Caco-2 (cell line): ENCODE results near the gene KIF6. TPM values are rescaled to one million over a fixed set of nuclear protein-coding genes. Genes with fewer than 3 reads are reported as not detected.
"Not testable (repeated sequence)": the region's sequence is repeated elsewhere in the genome, so short reads cannot be mapped to it uniquely, and the experiment has no call there.

ENCODE experiments used
- BruUV-seq: library from RNA; stranded (reverse); fragments of 400-500 nt; replicated peaks from 2 replicates; lab custom pipeline; 2021; lab: Mats Ljungman, UMichigan
- CTCF ChIA-PET: fragments of 300-600 bp; sonication (Branson Sonifier 250); formaldehyde crosslinking; loops from one replicate; lab custom pipeline; 2022; ENCODE audit warnings: antibody characterized with exemption; lab: Charles Lee
- POLR2A ChIA-PET: fragments of 300-600 bp; sonication (Branson Sonifier 250); formaldehyde crosslinking; loops from one replicate; lab custom pipeline; 2022; ENCODE audit warnings: antibody characterized with exemption; lab: Charles Lee
- DNase-seq, 2 experiments: peaks; one replicate each; pipeline versions ENCODE4 v3.0.0 to v3.0.0-alpha.2; 2020 to 2022
- H3K27me3 ChIP-seq: replicated peaks from 2 replicates; pipeline ENCODE4 v1.6.0; 2011; ENCODE audit warnings: low read length; ENCODE audit not compliant: control insufficient read depth, insufficient read depth
- H3K36me3 ChIP-seq: 2 replicates; pipeline ENCODE4 v1.5.1; 2011; ENCODE audit warnings: low read length; ENCODE audit not compliant: control insufficient read depth, insufficient read depth
- H3K4me1 ChIP-seq: fragments of 250-450 bp; sonication (Bioruptor Pico); 2 replicates; pipeline ENCODE4 v1.5.1; 2020; ENCODE audit warnings: mild to moderate bottlenecking
- H3K4me3 ChIP-seq: 2 replicates; pipeline ENCODE4 v1.5.1; 2011; ENCODE audit warnings: low read depth, mild to moderate bottlenecking, control low read depth, low read length
- H3K9me3 ChIP-seq: fragments of 250-450 bp; sonication (Bioruptor Pico); 2 replicates; pipeline ENCODE4 v1.5.1; 2020; ENCODE audit warnings: mild to moderate bottlenecking, moderate library complexity
- H3K27ac Mint-ChIP-seq: one replicate; pipeline ENCODE4 v1.8.0; 2022; ENCODE audit warnings: mixed read lengths; ENCODE audit not compliant: unreplicated experiment
- H3K27me3 Mint-ChIP-seq: one replicate; pipeline ENCODE4 v1.8.0; 2022; ENCODE audit warnings: mixed read lengths; ENCODE audit not compliant: insufficient read depth, unreplicated experiment
- H3K36me3 Mint-ChIP-seq: one replicate; pipeline ENCODE4 v1.8.0; 2022; ENCODE audit warnings: mild to moderate bottlenecking, mixed read lengths; ENCODE audit not compliant: insufficient read depth, unreplicated experiment
- H3K4me1 Mint-ChIP-seq: one replicate; pipeline ENCODE4 v1.8.0; 2022; ENCODE audit warnings: low read depth, mixed read lengths; ENCODE audit not compliant: unreplicated experiment
- H3K4me3 Mint-ChIP-seq: one replicate; pipeline ENCODE4 v1.8.0; 2022; ENCODE audit warnings: mild to moderate bottlenecking, moderate library complexity, mixed read lengths; ENCODE audit not compliant: unreplicated experiment
- H3K9me3 Mint-ChIP-seq: one replicate; pipeline ENCODE4 v1.8.0; 2022; ENCODE audit warnings: mixed read lengths; ENCODE audit not compliant: unreplicated experiment
- CTCF ChIP-seq, 2 experiments: fragments of 200-600 bp in 1 of 2; IDR thresholded peaks; 1 replicate in 1 of 2; 2 replicates in 1 of 2; pipeline versions ENCODE4 v1.5.1 to v1.8.0; 2011 to 2022; ENCODE audit warnings: antibody characterized with exemption in 1 of 2, control low read depth in 1 of 2, inconsistent platforms in 1 of 2, low read depth in 1 of 2, low read length in 1 of 2, mild to moderate bottlenecking in 1 of 2, moderate library complexity in 1 of 2; ENCODE audit not compliant: insufficient read depth in 1 of 2, severe bottlenecking in 1 of 2, unreplicated experiment in 1 of 2
- intact Hi-C: fragments of 100-400 bp; cut with micrococcal nuclease; formaldehyde crosslinking; loops from one replicate; pipeline ENCODE4 v1.10.0; 2022; ENCODE audit not compliant: unreplicated experiment
- total RNA-seq: library from RNA; stranded (reverse); gene quantifications from 2 replicates; pipeline ENCODE4 v1.2.3, GENCODE V29; 2022

Gene KIF6
- total RNA-seq, 1 experiment from 2014 or later = not detected

DNA sequence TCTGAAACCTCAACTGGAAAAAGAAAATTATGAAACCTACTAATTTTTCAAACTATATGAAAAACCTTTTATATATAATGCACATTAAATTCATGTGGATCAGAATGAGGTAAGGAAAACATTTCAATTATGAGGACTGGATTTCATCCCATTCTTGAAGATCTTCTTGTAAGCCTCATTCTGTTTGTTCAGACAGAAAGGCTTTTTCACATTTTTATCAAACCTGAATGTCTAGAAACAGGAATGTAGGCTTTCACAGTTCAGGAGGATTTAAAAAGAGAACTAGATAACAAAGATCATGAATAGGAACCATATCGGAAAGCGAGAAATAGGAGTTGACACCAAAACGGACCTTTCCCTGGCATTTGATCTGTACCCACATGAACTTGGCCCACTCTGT is 210.2 kb downstream of the KIF6 start:
- no peak for TF ChIP-seq CTCF (IDR thresholded peaks at IDR 0.05; ENCODE audit: insufficient read depth in 1 of 2, low read depth in 1 of 2, low read length in 1 of 2, severe bottlenecking in 1 of 2, unreplicated experiment in 1 of 2)
- intact Hi-C loops = no loop called here
- Mint-ChIP-seq H3K36me3 (no peaks in the 10 kb centered on the region), H3K9me3 (no peaks in the 10 kb centered on the region), H3K4me3 (no peak overlapping the region), H3K27me3 (peaks cover 12% of the 10 kb centered on the region), H3K27ac (no peak overlapping the region), H3K4me1 (no peaks in the 10 kb centered on the region)
- ChIA-PET CTCF (no interaction called here), POLR2A (no interaction called here)
- Histone ChIP-seq H3K9me3 (no peaks in the 10 kb centered on the region), H3K27me3 (no peaks in the 10 kb centered on the region), H3K4me1 (no peaks in the 10 kb centered on the region), H3K36me3 (no peaks in the 10 kb centered on the region), H3K4me3 (no peak overlapping the region)
- BruUV-seq = no TSS peak
- DNase-seq = no peak

- H3K9me3 Mint-ChIP-seq, H3K36me3 Mint-ChIP-seq, H3K27me3 Mint-ChIP-seq, H3K27ac Mint-ChIP-seq, H3K27me3 ChIP-seq, intact Hi-C loops, BruUV-seq, H3K4me3 ChIP-seq, H3K4me3 Mint-ChIP-seq, H3K36me3 ChIP-seq, CTCF ChIA-PET, H3K4me1 ChIP-seq, POLR2A ChIA-PET, H3K9me3 ChIP-seq, H3K4me1 Mint-ChIP-seq, DNase-seq: not testable (repeated sequence)
These were observed 215.4 kb downstream of the KIF6 start for GRCh38 chr6:39509831-39510230.

DNA sequence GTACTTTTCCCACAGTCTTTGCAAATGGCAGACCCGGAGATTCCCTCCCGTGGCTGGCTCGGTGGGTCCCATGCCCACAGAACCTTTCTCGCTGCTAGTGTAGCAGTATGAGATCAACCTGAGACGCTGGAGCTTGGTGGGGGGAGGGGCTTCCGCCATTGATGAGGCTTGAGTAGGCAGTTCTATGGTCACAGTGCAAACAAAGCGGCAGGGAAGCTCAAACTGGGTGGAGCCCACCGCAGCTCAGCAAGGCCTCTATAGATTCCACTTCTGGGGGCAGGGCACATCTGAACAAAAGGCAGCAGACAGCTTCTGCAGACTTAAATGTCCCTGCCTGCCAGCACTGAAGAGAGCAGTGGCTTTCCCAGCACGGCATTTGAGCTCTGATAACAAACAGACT is 216.7 kb downstream of the KIF6 start:
- peaks cover 1% of the 10 kb centered on the region for H3K9me3 Mint-ChIP-seq
- POLR2A ChIA-PET = no interaction called here
- TF ChIP-seq CTCF (IDR thresholded peaks at IDR 0.05; ENCODE audit: insufficient read depth in 1 of 2, low read depth in 1 of 2, low read length in 1 of 2, severe bottlenecking in 1 of 2, unreplicated experiment in 1 of 2) = no peak
- H3K4me1 Mint-ChIP-seq = no peaks in the 10 kb centered on the region
- CTCF ChIA-PET = no interaction called here
- H3K36me3 Mint-ChIP-seq = no peaks in the 10 kb centered on the region
- H3K4me3 ChIP-seq = no peak overlapping the region
- H3K4me3 Mint-ChIP-seq = no peak overlapping the region
- no peaks in the 10 kb centered on the region for H3K9me3 ChIP-seq
- no peaks in the 10 kb centered on the region for H3K36me3 ChIP-seq
- DNase-seq = no peak
- intact Hi-C loops = no loop called here
- peaks cover 5% of the 10 kb centered on the region for H3K27me3 Mint-ChIP-seq
- no peak overlapping the region for H3K27ac Mint-ChIP-seq
- no TSS peak for BruUV-seq
- H3K4me1 ChIP-seq = no peaks in the 10 kb centered on the region
- H3K27me3 ChIP-seq = no peaks in the 10 kb centered on the region
